HepG2 (cell line): ENCODE results near the gene BACE1-AS. TPM values are rescaled to one million over a fixed set of nuclear protein-coding genes. Genes with fewer than 3 reads are reported as not detected.

Experiments
- ATAC-seq: fragments of 200-7000 bp; cut with Tn5 transposase; 3 replicates; pipeline ENCODE4 v1.9.1; 2020; ENCODE audit warnings: mild to moderate bottlenecking, moderate library complexity
- BruUV-seq: library from RNA; stranded (reverse); fragments of 400-500 nt; replicated peaks from 2 replicates; lab custom pipeline; 2021; lab: Mats Ljungman, UMichigan
- CTCF ChIA-PET: fragments of 300-600 bp; formaldehyde crosslinking; extraction: SDS; loops from one replicate; lab custom pipeline; 2021; ENCODE audit warnings: low total read pairs, inconsistent platforms, low intra/inter-chr PET ratio; lab: Yijun Ruan, JAX
- POLR2A ChIA-PET: fragments of 350-600 bp; sonication (Branson Sonifier 250); formaldehyde crosslinking; loops from one replicate; lab custom pipeline; 2020; ENCODE audit warnings: antibody characterized with exemption, inconsistent platforms; lab: Yijun Ruan, JAX
- DNase-seq: peaks from one replicate; pipeline ENCODE4 v3.0.0-alpha.2; 2015; ENCODE audit warnings: low spot score
- FAIRE-seq: peaks from 3 replicates; lab custom pipeline; 2011; peaks lifted over from hg19 to GRCh38; lab: Jason Lieb, UNC
- H2AFZ ChIP-seq: one replicate; pipeline ENCODE4 v1.6.1; 2011; ENCODE audit warnings: low read length, inconsistent platforms
- H3K27ac ChIP-seq: fragments of 300-600 bp; 3 replicates; pipeline ENCODE4 v1.8.0; 2011; ENCODE audit warnings: mixed run types, mild to moderate bottlenecking, mixed read lengths, low read length, inconsistent platforms; ENCODE audit not compliant: insufficient read depth; ENCODE audit errors: extremely low read length
- H3K27me3 ChIP-seq, 2 experiments: fragments of 200-600 bp in 1 of 2; 2 replicates in 1 of 2; 3 replicates in 1 of 2; pipeline versions ENCODE4 v1.6.0 to v1.8.0; 2011; ENCODE audit warnings: low read length in 2 of 2, mild to moderate bottlenecking in 2 of 2, moderate library complexity in 2 of 2, inconsistent platforms in 1 of 2; ENCODE audit not compliant: insufficient read depth in 2 of 2, control insufficient read depth in 1 of 2
- H3K36me3 ChIP-seq, 2 experiments: fragments of 200-600 bp in 1 of 2; replicated peaks in 1 of 2; 2 replicates in 1 of 2; 3 replicates in 1 of 2; pipeline versions ENCODE4 v1.5.1 to v1.8.0; 2011; ENCODE audit warnings: low read length in 2 of 2, inconsistent platforms in 1 of 2; ENCODE audit not compliant: insufficient read depth in 2 of 2, control insufficient read depth in 1 of 2
- H3K4me1 ChIP-seq: 2 replicates; pipeline ENCODE4 v1.5.1; 2012; ENCODE audit warnings: low read length, inconsistent platforms; ENCODE audit not compliant: insufficient read depth
- H3K4me2 ChIP-seq: 2 replicates; pipeline ENCODE4 v1.6.0; 2011; ENCODE audit warnings: low read depth, low read length, inconsistent platforms
- H3K4me3 ChIP-seq, 3 experiments: fragments of 200-600 bp in 1 of 3; sonication (generic), shearing (Covaris generic) in 1 of 3; replicated peaks in 1 of 3; 2 replicates each; pipeline ENCODE4 v1.5.1; 2011 to 2016; ENCODE audit warnings: low read length in 3 of 3, inconsistent platforms in 2 of 3, low read depth in 2 of 3, mild to moderate bottlenecking in 2 of 3, control low read depth in 1 of 3, mixed read lengths in 1 of 3; ENCODE audit not compliant: insufficient read depth in 1 of 3
- H3K79me2 ChIP-seq: one replicate; pipeline ENCODE4 v1.6.1; 2011; ENCODE audit warnings: low read length, inconsistent platforms; ENCODE audit not compliant: insufficient read depth
- H3K9ac ChIP-seq: 2 replicates; pipeline ENCODE4 v1.6.0; 2011; ENCODE audit warnings: mild to moderate bottlenecking, low read depth, low read length, inconsistent platforms; ENCODE audit not compliant: insufficient read depth
- H3K9me3 ChIP-seq: 2 replicates; pipeline ENCODE4 v1.5.1; 2012; ENCODE audit warnings: mild to moderate bottlenecking, low read length
- H4K20me1 ChIP-seq: 2 replicates; pipeline ENCODE4 v1.6.0; 2011; ENCODE audit warnings: inconsistent platforms, mild to moderate bottlenecking, low read length, moderate library complexity; ENCODE audit not compliant: insufficient read depth
- RFX1 ChIP-seq: fragments of 450-650 bp; IDR thresholded peaks from 2 replicates; pipeline ENCODE4 v1.6.1; 2017
- ZFP41 ChIP-seq: sonication (generic); formaldehyde crosslinking; IDR thresholded peaks from 2 replicates; pipeline ENCODE4 v1.4.0; 2020; ENCODE audit warnings: mild to moderate bottlenecking, missing genetic modification reagents, borderline replicate concordance
- ZNF589 ChIP-seq: sonication (generic); formaldehyde crosslinking; conservative IDR thresholded peaks from 2 replicates; pipeline ENCODE4 v1.8.0; 2022; ENCODE audit warnings: mild to moderate bottlenecking, moderate library complexity, missing genetic modification reagents
- WGBS: methylation state at CpG from one replicate; pipeline ENCODE4 v1.1.6; 2017; ENCODE audit warnings: low lambda C conversion rate; 5-methylcytosine and 5-hydroxymethylcytosine counted together
- in situ Hi-C: cut with HindIII; loops from 2 replicates; pipeline ENCODE4 v1.10.0; 2017; ENCODE audit warnings: low pct_unique_long_range_greater_than_20kb; ENCODE audit not compliant: extremely low pct_ligation_motif_present
- intact Hi-C: fragments of 100-400 bp; cut with micrococcal nuclease; formaldehyde crosslinking; loops from one replicate; pipeline ENCODE4 v1.10.0; 2022; ENCODE audit not compliant: unreplicated experiment
- polyA plus RNA-seq, 8 experiments: library from polyadenylated mRNA; depleted of rRNA in 3 of 8; stranded (reverse) in 7 of 8; unstranded in 1 of 8; fragments of >200 nt; fragmentation: Illumina TruSeq in 4 of 8; extraction: Trizol in 4 of 8; gene quantifications; 2 replicates each; pipeline versions ENCODE4 v1.2.1 to v1.2.3, GENCODE V29; 2011 to 2016; ENCODE audit warnings: low read depth in 4 of 8, missing spikeins in 1 of 8, mixed read lengths in 1 of 8; ENCODE audit not compliant: insufficient read depth in 1 of 8
- total RNA-seq, 5 experiments: library from RNA; depleted of rRNA; stranded (reverse); fragments of >200 nt; fragmentation: Illumina TruSeq; extraction: Trizol; gene quantifications; 2 replicates each; pipeline ENCODE4 v1.2.3, GENCODE V29; 2016; ENCODE audit warnings: low read depth in 1 of 5
- TF ChIP-seq, protein P1 (sequence below): sonication (generic); formaldehyde crosslinking; IDR thresholded peaks from 2 replicates; pipeline ENCODE4 v1.9.0; 2021; ENCODE audit warnings: mild to moderate bottlenecking, missing genetic modification reagents

BACE1-AS gene
- total and polyA plus RNA-seq, 2 of the 13 experiments (the other 11 are each of a cell fraction or from before 2014, with no cell fraction given): 2.0 to 3.9 TPM

DNA sequence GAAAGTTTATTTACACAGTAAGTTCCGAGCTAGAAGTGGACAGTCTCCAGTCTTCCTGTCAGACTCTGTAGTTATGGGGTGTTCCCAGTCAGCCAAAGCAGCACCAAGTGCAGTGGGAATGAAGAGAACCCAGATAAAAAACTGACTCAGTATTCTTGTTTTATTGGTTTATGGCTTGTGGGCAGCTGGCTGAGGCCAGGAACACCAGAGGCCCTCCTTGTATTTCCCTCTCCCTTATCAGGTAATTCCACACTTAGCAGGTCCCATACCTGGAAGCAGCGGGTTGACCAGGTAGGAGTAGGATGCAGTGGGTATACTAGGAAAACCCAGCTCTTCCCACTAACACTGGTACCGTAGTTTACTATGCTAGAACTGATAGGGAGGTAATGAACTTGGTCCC is 3.5 kb upstream of the BACE1-AS start:
- POLR2A ChIA-PET: no interaction called here
- WGBS: 95% methylated on average over 2 of the region's 3 CpGs
- TF ChIP-seq ZFP41 (CRISPR knock-in tag): no peak
- TF ChIP-seq, all 625 proteins: peak for 0
- no peak for DNase-seq
- no peak for FAIRE-seq
- H3K9me3 ChIP-seq: no peaks in the 10 kb centered on the region
- no peaks in the 10 kb centered on the region for H4K20me1 ChIP-seq
- in situ Hi-C loops (no loop called here), intact Hi-C loops (no loop called here)
- no peaks in the 10 kb centered on the region for H3K79me2 ChIP-seq
- H3K36me3 ChIP-seq: peaks cover 11 to 47% of the 10 kb centered on the region in 2 experiments
- BruUV-seq: no TSS peak
- no peaks in the 10 kb centered on the region for H3K4me1 ChIP-seq
- CTCF ChIA-PET: no interaction called here
- H3K27ac ChIP-seq: no peak overlapping the region
- no peak overlapping the region for H3K4me2 ChIP-seq
- H2AFZ ChIP-seq: no peak overlapping the region
- no peak overlapping the region for H3K9ac ChIP-seq
- H3K27me3 ChIP-seq: no peaks in the 10 kb centered on the region
- no peak for ATAC-seq
- no peak overlapping the region for H3K4me3 ChIP-seq

DNA sequence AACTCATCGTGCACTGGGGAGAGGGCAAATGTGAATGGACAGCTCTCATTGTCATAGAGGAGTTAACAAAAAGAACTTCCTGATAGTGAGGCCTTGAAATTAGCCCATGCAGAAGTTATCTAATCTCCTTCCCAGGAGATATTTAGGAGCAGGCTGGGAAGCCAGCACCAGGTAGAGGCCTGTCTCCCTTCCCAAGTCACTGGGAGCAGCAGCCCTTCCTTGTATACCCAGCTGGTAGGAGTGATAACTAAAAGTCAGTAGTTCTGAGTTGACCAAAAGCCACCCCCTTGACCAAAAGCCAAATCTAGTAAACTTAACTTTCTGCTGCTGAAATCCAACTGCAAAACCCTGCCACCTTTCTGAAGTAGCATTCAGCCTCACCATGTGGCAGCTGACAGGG is 1.4 kb upstream of the BACE1-AS start:
- Histone ChIP-seq H3K4me1 (no peaks in the 10 kb centered on the region), H3K27ac (no peak overlapping the region), H3K9ac (no peak overlapping the region), H3K79me2 (no peaks in the 10 kb centered on the region), H3K36me3 (peaks cover 8 to 45% of the 10 kb centered on the region in 2 experiments; a peak in 4 of 5 replicates), H3K4me3 (no peak overlapping the region), H2AFZ (no peak overlapping the region), H3K27me3 (no peaks in the 10 kb centered on the region), H4K20me1 (no peaks in the 10 kb centered on the region), H3K4me2 (no peak overlapping the region), H3K9me3 (no peaks in the 10 kb centered on the region)
- in situ Hi-C loops: no loop called here
- no peak for DNase-seq
- BruUV-seq: no TSS peak
- POLR2A ChIA-PET: interaction anchor here (2.1 kb wide), 1 partner anchor 10 kb away, joined by 7 read pairs; no protein-coding TSS in a partner anchor
- intact Hi-C loops: no loop called here
- FAIRE-seq: no peak
- ATAC-seq: no peak
- WGBS: 90% methylated on average over 1 of the region's 1 CpG
- CTCF ChIA-PET: no interaction called here
- TF ChIP-seq, protein P1, sequence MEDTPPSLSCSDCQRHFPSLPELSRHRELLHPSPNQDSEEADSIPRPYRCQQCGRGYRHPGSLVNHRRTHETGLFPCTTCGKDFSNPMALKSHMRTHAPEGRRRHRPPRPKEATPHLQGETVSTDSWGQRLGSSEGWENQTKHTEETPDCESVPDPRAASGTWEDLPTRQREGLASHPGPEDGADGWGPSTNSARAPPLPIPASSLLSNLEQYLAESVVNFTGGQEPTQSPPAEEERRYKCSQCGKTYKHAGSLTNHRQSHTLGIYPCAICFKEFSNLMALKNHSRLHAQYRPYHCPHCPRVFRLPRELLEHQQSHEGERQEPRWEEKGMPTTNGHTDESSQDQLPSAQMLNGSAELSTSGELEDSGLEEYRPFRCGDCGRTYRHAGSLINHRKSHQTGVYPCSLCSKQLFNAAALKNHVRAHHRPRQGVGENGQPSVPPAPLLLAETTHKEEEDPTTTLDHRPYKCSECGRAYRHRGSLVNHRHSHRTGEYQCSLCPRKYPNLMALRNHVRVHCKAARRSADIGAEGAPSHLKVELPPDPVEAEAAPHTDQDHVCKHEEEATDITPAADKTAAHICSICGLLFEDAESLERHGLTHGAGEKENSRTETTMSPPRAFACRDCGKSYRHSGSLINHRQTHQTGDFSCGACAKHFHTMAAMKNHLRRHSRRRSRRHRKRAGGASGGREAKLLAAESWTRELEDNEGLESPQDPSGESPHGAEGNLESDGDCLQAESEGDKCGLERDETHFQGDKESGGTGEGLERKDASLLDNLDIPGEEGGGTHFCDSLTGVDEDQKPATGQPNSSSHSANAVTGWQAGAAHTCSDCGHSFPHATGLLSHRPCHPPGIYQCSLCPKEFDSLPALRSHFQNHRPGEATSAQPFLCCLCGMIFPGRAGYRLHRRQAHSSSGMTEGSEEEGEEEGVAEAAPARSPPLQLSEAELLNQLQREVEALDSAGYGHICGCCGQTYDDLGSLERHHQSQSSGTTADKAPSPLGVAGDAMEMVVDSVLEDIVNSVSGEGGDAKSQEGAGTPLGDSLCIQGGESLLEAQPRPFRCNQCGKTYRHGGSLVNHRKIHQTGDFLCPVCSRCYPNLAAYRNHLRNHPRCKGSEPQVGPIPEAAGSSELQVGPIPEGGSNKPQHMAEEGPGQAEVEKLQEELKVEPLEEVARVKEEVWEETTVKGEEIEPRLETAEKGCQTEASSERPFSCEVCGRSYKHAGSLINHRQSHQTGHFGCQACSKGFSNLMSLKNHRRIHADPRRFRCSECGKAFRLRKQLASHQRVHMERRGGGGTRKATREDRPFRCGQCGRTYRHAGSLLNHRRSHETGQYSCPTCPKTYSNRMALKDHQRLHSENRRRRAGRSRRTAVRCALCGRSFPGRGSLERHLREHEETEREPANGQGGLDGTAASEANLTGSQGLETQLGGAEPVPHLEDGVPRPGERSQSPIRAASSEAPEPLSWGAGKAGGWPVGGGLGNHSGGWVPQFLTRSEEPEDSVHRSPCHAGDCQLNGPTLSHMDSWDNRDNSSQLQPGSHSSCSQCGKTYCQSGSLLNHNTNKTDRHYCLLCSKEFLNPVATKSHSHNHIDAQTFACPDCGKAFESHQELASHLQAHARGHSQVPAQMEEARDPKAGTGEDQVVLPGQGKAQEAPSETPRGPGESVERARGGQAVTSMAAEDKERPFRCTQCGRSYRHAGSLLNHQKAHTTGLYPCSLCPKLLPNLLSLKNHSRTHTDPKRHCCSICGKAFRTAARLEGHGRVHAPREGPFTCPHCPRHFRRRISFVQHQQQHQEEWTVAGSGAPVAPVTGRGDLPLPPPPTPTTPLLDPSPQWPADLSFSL (CRISPR knock-in tag): no peak
- no peak for TF ChIP-seq RFX1
- no peak for TF ChIP-seq ZNF589 (CRISPR knock-in tag)
